Frontal cortex (tissue), 4 donors: ENCODE data around the gene CABLES1. TPM values are rescaled to one million over a fixed set of nuclear protein-coding genes. Genes with fewer than 3 reads are reported as not detected.
"Not testable (repeated sequence)": the region's sequence is repeated elsewhere in the genome, so short reads cannot be mapped to it uniquely, and the experiment has no call there.

Experiments
- DNase-seq, 2 donors: peaks; one replicate each; pipeline ENCODE4 v3.0.0; 2012; ENCODE audit warnings: low spot score in 2 of 2
- FAIRE-seq: peaks from 2 replicates; lab custom pipeline; 2012; peaks lifted over from hg19 to GRCh38; lab: Jason Lieb, UNC
- total RNA-seq: library from RNA; depleted of rRNA; stranded (reverse); fragments of >200 nt; gene quantifications from one replicate; pipeline ENCODE4 v1.2.3, GENCODE V29; 2014
- donor health status: control.
- donor health status: control.
- donor health status: control.

The CABLES1 gene
- total RNA-seq, 1 donor from 2014 or later = 4.9 TPM

GRCh38 chr18:23257137-23257536, 121.9 kb downstream of the CABLES1 start:
- DNase-seq (no peak), FAIRE-seq (no peak)

GRCh38 chr18:23257686-23258565, 122.6 kb downstream of the CABLES1 start:
- FAIRE-seq (no peak), DNase-seq (no peak)

- no peak for DNase-seq
- FAIRE-seq = no peak
Measured at GRCh38 chr18:23258566-23259469, 123.5 kb downstream of the CABLES1 start.

GRCh38 chr18:23259701-23260681, 124.7 kb downstream of the CABLES1 start:
- no peak for DNase-seq
- FAIRE-seq = no peak

- DNase-seq = no peak
- FAIRE-seq = no peak
Measured at GRCh38 chr18:23260926-23261590, 125.8 kb downstream of the CABLES1 start.

- no peak for FAIRE-seq
- DNase-seq = no peak
Measured at GRCh38 chr18:23263551-23264235, 128.4 kb downstream of the CABLES1 start.

- FAIRE-seq (no peak), DNase-seq (no peak)
Measured at GRCh38 chr18:23265682-23266399, 130.6 kb downstream of the CABLES1 start.

- FAIRE-seq = no peak
- DNase-seq = no peak
Measured at GRCh38 chr18:23266717-23267446, 131.6 kb downstream of the CABLES1 start.

- no peak for FAIRE-seq
- DNase-seq = no peak
Measured at GRCh38 chr18:23267447-23267776, 132.1 kb downstream of the CABLES1 start.

- no peak for DNase-seq
- no peak for FAIRE-seq
Measured at GRCh38 chr18:23268641-23269040, 133.4 kb downstream of the CABLES1 start.

GRCh38 chr18:23269068-23269467, 133.8 kb downstream of the CABLES1 start:
- not testable (repeated sequence) for DNase-seq, FAIRE-seq

GRCh38 chr18:23269928-23270327, 134.6 kb downstream of the CABLES1 start:
- FAIRE-seq = no peak
- no peak for DNase-seq

GRCh38 chr18:23270986-23271680, 135.8 kb downstream of the CABLES1 start:
- DNase-seq = no peak
- FAIRE-seq = no peak

- FAIRE-seq = no peak
- DNase-seq = no peak
Measured at GRCh38 chr18:23272498-23273232, 137.4 kb downstream of the CABLES1 start.

- DNase-seq (no peak), FAIRE-seq (no peak)
Measured at GRCh38 chr18:23273443-23273966, 138.2 kb downstream of the CABLES1 start.
